ENCODE measurements around the gene GEMIN2.

GRCh38 chr14:39122330-39123138 lies 8.4 kb downstream of the GEMIN2 start:
- no peak for TF ChIP-seq CTCF (IDR thresholded peaks at IDR 0.05)
- TF ChIP-seq POLR2A (IDR thresholded peaks at IDR 0.05) = no peak
